ENCODE measurements around the gene ADAMTS1.

The ADAMTS1 gene

GRCh38 chr21:26806801-26807295 is 38.4 kb downstream of the ADAMTS1 start:
- TF ChIP-seq CTCF (conservative IDR thresholded peaks at IDR 0.05; ENCODE audit: low read length), result no peak
- no peak for DNase-seq (ENCODE audit: low read depth)
- H3K4me3 ChIP-seq (ENCODE audit: low read length), result no peak overlapping the region

GRCh38 chr21:26804895-26805609 is 40.2 kb downstream of the ADAMTS1 start:
- no peak overlapping the region for H3K4me3 ChIP-seq (ENCODE audit: low read length)
- TF ChIP-seq CTCF (conservative IDR thresholded peaks at IDR 0.05; ENCODE audit: low read length), result no peak
- peak; percentile 76 for DNase-seq (ENCODE audit: low read depth)

- peak overlapping the region; percentile 40 for H3K4me3 ChIP-seq (ENCODE audit: low read length)
- TF ChIP-seq CTCF (conservative IDR thresholded peaks at IDR 0.05; ENCODE audit: low read length), result no peak
- DNase-seq (ENCODE audit: low read depth), result peak; percentile 92
Observed at GRCh38 chr21:26801498-26801897, 43.7 kb downstream of the ADAMTS1 start.

- no peak for TF ChIP-seq CTCF (conservative IDR thresholded peaks at IDR 0.05; ENCODE audit: low read length)
- peak overlapping the region; percentile 40 for H3K4me3 ChIP-seq (ENCODE audit: low read length)
- peak; percentile 83 for DNase-seq (ENCODE audit: low read depth)
Observed at GRCh38 chr21:26800970-26801431, 44.2 kb downstream of the ADAMTS1 start.

- H3K4me3 ChIP-seq (ENCODE audit: low read length), result no peak overlapping the region
- no peak for DNase-seq (ENCODE audit: low read depth)
- TF ChIP-seq CTCF (conservative IDR thresholded peaks at IDR 0.05; ENCODE audit: low read length), result no peak
Observed at GRCh38 chr21:26800455-26800854, 44.8 kb downstream of the ADAMTS1 start.

GRCh38 chr21:26800001-26800400 is 45.2 kb downstream of the ADAMTS1 start:
- H3K4me3 ChIP-seq (ENCODE audit: low read length), result no peak overlapping the region
- TF ChIP-seq CTCF (conservative IDR thresholded peaks at IDR 0.05; ENCODE audit: low read length), result no peak
- DNase-seq (ENCODE audit: low read depth), result no peak

Data from AG10803 (cell line).